ENCODE data around the gene RER1. TPM values are rescaled to one million over a fixed set of nuclear protein-coding genes. Genes with fewer than 3 reads are reported as not detected.
A peak's percentile ranks its signal among the peaks of the same experiment; 100 is the strongest.

RER1 gene
- total RNA-seq, 2 experiments from 2014 or later, result 120 to 131 TPM

GRCh38 chr1:2407166-2407990 is 15.7 kb downstream of the RER1 start:
- intact Hi-C loops (cut with micrococcal nuclease), result no loop called here
- POLR2A ChIA-PET, result interaction anchor here (0.8 to 8.0 kb wide), 3 partner anchors 9 to 149 kb away, joined by 3 to 36 read pairs (median 4); partner anchors contain the start of gene TNFRSF14

GRCh38 chr1:2407991-2408275 is 16.3 kb downstream of the RER1 start:
- Mint-ChIP-seq H3K36me3 (ENCODE audit: low read depth) (peaks cover 20% of the 10 kb centered on the region), H3K27me3 (no peaks in the 10 kb centered on the region), H3K4me1 (ENCODE audit: low read depth) (peaks cover 7% of the 10 kb centered on the region), H3K4me3 (no peak overlapping the region), H3K27ac (no peak overlapping the region), H3K9me3 (no peaks in the 10 kb centered on the region)
- intact Hi-C loops (cut with micrococcal nuclease), result no loop called here
- no peak for ATAC-seq
- no peak for DNase-seq
- no peak for TF ChIP-seq CTCF (IDR thresholded peaks at IDR 0.05)
- ChIA-PET CTCF (no interaction called here), POLR2A (interaction anchor here (0.8 to 8.0 kb wide), 3 partner anchors 10 to 148 kb away, joined by 3 to 36 read pairs (median 4); partner anchors contain the start of gene TNFRSF14)

More at GRCh38 chr1:2407166-2407990, 15.7 kb downstream of the RER1 start:
- peaks cover 7% of the 10 kb centered on the region for H3K4me1 Mint-ChIP-seq (ENCODE audit: low read depth)
- ATAC-seq (no peak), DNase-seq (no peak)
- peak overlapping the region; percentile 30 for H3K27ac Mint-ChIP-seq
- CTCF ChIA-PET, result interaction anchor here (0.8 kb wide), 1 partner anchor 16 kb away, joined by 3 read pairs; the partner anchor contains the start of gene MORN1
- no peaks in the 10 kb centered on the region for H3K27me3 Mint-ChIP-seq
- H3K36me3 Mint-ChIP-seq (ENCODE audit: low read depth), result peaks cover 20% of the 10 kb centered on the region
- H3K9me3 Mint-ChIP-seq, result no peaks in the 10 kb centered on the region
- no peak overlapping the region for H3K4me3 Mint-ChIP-seq
- no peak for TF ChIP-seq CTCF (IDR thresholded peaks at IDR 0.05)

- ChIA-PET CTCF (no interaction called here), POLR2A (interaction anchor here (0.8 to 8.0 kb wide), 3 partner anchors 10 to 148 kb away, joined by 3 to 36 read pairs (median 4); partner anchors contain the start of gene TNFRSF14)
- DNase-seq, result no peak
- Mint-ChIP-seq H3K27ac (no peak overlapping the region), H3K27me3 (no peaks in the 10 kb centered on the region), H3K4me1 (ENCODE audit: low read depth) (peaks cover 7% of the 10 kb centered on the region), H3K36me3 (ENCODE audit: low read depth) (peaks cover 20% of the 10 kb centered on the region), H3K4me3 (no peak overlapping the region), H3K9me3 (no peaks in the 10 kb centered on the region)
- intact Hi-C loops (cut with micrococcal nuclease), result no loop called here
- ATAC-seq, result no peak
- TF ChIP-seq CTCF (IDR thresholded peaks at IDR 0.05), result no peak
Observed at GRCh38 chr1:2408456-2408855, 16.8 kb downstream of the RER1 start.

GRCh38 chr1:2408859-2409276 is 17.2 kb downstream of the RER1 start:
- CTCF ChIA-PET, result interaction anchor here (1.5 kb wide), 1 partner anchor 18 kb away, joined by 4 read pairs; the partner anchor contains the start of genes MORN1 and RER1
- Mint-ChIP-seq H3K27me3 (no peaks in the 10 kb centered on the region), H3K9me3 (no peaks in the 10 kb centered on the region), H3K4me3 (no peak overlapping the region), H3K36me3 (ENCODE audit: low read depth) (peaks cover 18% of the 10 kb centered on the region), H3K4me1 (ENCODE audit: low read depth) (peaks cover 7% of the 10 kb centered on the region), H3K27ac (no peak overlapping the region)
- DNase-seq (no peak), ATAC-seq (no peak)
- intact Hi-C loops (cut with micrococcal nuclease), result no loop called here
- no peak for TF ChIP-seq CTCF (IDR thresholded peaks at IDR 0.05)
- POLR2A ChIA-PET, result interaction anchor here (1.0 to 8.0 kb wide), 2 partner anchors 11 to 25 kb away, joined by 3 to 36 read pairs; no protein-coding TSS in a partner anchor

GRCh38 chr1:2409745-2410144 is 18.1 kb downstream of the RER1 start:
- ChIA-PET POLR2A (interaction anchor here (1.0 to 8.0 kb wide), 5 partner anchors 12 to 145 kb away, joined by 3 to 36 read pairs (median 3); partner anchors contain the start of gene HES5), CTCF (interaction anchor here (0.9 to 1.5 kb wide), 2 partner anchors 19 to 215 kb away, joined by 4 to 5 read pairs; partner anchors contain the start of genes FAAP20, MORN1 and RER1)
- no peak overlapping the region for H3K4me3 Mint-ChIP-seq
- no peak for TF ChIP-seq CTCF (IDR thresholded peaks at IDR 0.05)
- H3K4me1 Mint-ChIP-seq (ENCODE audit: low read depth), result peaks cover 15% of the 10 kb centered on the region
- no peaks in the 10 kb centered on the region for H3K27me3 Mint-ChIP-seq
- no peak for ATAC-seq
- DNase-seq, result no peak
- intact Hi-C loops (cut with micrococcal nuclease), result loop anchor here (5.0 kb wide), 1 partner anchor 138 kb away; no protein-coding TSS in a partner anchor
- H3K27ac Mint-ChIP-seq, result no peak overlapping the region
- no peaks in the 10 kb centered on the region for H3K9me3 Mint-ChIP-seq
- H3K36me3 Mint-ChIP-seq (ENCODE audit: low read depth), result peaks cover 14% of the 10 kb centered on the region

Data from activated CD8-positive, alpha-beta T cell treated with anti-CD3 and anti-CD28 coated beads for 36 hours (primary cell).